BLaER1 (cell line): ENCODE measurements around the gene SLC4A3.

ENCODE experiments used
- H3K27ac ChIP-seq: shearing (Covaris generic); formaldehyde crosslinking; 2 replicates; pipeline ENCODE4 v1.8.1; 2022
- H3K27me3 ChIP-seq: shearing (Covaris generic); formaldehyde crosslinking; 2 replicates; pipeline ENCODE4 v1.8.1; 2022
- H3K36me3 ChIP-seq: shearing (Covaris generic); formaldehyde crosslinking; 2 replicates; pipeline ENCODE4 v1.8.1; 2022
- H3K4me1 ChIP-seq: shearing (Covaris generic); formaldehyde crosslinking; 2 replicates; pipeline ENCODE4 v1.8.1; 2022
- H3K4me2 ChIP-seq: shearing (Covaris generic); formaldehyde crosslinking; 2 replicates; pipeline ENCODE4 v1.8.1; 2022
- H3K4me3 ChIP-seq: shearing (Covaris generic); formaldehyde crosslinking; 2 replicates; pipeline ENCODE4 v1.8.1; 2022
- H3K9ac ChIP-seq: shearing (Covaris generic); formaldehyde crosslinking; 2 replicates; pipeline ENCODE4 v1.8.1; 2022
- H3K9me3 ChIP-seq: shearing (Covaris generic); formaldehyde crosslinking; 2 replicates; pipeline ENCODE4 v1.8.1; 2022
- H4K20me1 ChIP-seq: shearing (Covaris generic); formaldehyde crosslinking; 2 replicates; pipeline ENCODE4 v1.8.1; 2022
- Cebpa-rat ChIP-seq: shearing (Covaris generic); IDR thresholded peaks from 2 replicates; pipeline ENCODE4 v1.8.1; 2022

SLC4A3 gene, protein sequence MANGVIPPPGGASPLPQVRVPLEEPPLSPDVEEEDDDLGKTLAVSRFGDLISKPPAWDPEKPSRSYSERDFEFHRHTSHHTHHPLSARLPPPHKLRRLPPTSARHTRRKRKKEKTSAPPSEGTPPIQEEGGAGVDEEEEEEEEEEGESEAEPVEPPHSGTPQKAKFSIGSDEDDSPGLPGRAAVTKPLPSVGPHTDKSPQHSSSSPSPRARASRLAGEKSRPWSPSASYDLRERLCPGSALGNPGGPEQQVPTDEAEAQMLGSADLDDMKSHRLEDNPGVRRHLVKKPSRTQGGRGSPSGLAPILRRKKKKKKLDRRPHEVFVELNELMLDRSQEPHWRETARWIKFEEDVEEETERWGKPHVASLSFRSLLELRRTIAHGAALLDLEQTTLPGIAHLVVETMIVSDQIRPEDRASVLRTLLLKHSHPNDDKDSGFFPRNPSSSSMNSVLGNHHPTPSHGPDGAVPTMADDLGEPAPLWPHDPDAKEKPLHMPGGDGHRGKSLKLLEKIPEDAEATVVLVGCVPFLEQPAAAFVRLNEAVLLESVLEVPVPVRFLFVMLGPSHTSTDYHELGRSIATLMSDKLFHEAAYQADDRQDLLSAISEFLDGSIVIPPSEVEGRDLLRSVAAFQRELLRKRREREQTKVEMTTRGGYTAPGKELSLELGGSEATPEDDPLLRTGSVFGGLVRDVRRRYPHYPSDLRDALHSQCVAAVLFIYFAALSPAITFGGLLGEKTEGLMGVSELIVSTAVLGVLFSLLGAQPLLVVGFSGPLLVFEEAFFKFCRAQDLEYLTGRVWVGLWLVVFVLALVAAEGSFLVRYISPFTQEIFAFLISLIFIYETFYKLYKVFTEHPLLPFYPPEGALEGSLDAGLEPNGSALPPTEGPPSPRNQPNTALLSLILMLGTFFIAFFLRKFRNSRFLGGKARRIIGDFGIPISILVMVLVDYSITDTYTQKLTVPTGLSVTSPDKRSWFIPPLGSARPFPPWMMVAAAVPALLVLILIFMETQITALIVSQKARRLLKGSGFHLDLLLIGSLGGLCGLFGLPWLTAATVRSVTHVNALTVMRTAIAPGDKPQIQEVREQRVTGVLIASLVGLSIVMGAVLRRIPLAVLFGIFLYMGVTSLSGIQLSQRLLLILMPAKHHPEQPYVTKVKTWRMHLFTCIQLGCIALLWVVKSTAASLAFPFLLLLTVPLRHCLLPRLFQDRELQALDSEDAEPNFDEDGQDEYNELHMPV

DNA sequence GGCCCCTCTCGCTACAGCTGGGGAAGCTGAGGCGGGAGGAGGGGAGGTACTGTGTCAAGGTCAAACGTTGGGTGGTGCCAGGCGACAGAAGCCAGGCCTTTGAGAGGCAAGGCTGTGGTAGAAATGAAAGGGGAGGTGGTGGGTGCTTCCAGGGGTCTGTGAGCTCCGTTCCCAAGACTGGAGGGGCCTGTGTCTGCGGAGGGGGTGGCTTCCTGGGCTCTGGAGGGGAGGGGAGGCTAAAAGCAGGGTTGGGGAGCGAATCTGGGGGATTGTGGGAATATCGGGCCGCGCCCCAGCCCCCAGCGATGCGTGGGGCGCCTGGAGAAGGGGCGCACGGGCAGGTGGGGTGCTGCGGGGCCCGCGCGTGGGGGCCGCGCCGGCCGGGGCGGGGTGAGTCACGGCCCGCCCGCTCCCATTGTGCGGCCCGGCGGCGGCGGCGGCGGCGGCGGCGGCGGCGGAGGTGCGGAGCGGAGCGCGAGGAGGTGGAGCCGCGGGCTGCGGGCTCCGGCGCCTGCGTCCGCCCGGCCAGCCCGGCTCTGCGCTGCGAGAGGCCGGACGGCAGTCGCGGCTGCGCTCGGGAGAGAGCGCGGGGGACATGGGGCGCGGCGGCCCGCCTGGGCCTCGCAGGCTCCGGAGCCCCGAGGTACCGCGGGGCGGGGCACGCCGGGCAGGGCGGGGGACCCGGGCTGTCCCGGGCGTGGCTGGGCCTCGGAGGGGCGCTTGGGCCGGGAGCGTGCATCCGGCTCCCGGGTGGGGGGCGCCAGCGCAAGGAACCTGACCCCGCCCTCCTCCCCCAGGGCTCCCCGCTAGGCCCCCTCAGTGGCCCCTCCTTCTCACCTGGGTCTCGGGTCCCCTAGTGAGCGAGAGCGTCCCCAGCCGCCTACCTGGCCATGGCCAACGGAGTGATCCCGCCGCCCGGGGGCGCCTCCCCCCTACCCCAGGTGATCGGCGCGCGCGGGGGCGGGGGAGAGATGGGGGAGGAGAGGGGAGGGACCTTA, at the start of gene SLC4A3:
SLC4A3 (plus strand) TSS at position 528 of the 998 bp plus-strand sequence; CDS start at position 891, 363 bp downstream.
- peaks cover 12% of the 10 kb centered on the region; the same call in 1 of the 2 replicates for H3K4me1 ChIP-seq
- no peak within 1 kb of the TSS for H3K9ac ChIP-seq
- H3K27ac ChIP-seq, result no peak within 1 kb of the TSS
- TF ChIP-seq Cebpa-rat, result no peak
- H3K36me3 ChIP-seq, result no peaks in the 10 kb centered on the region
- no peaks in the 10 kb centered on the region for H3K9me3 ChIP-seq
- peaks cover 35% of the 10 kb centered on the region for H3K27me3 ChIP-seq
- H3K4me3 ChIP-seq, result peak within 1 kb of the TSS; percentile 62
- peak within 1 kb of the TSS; percentile 78 for H3K4me2 ChIP-seq
- H4K20me1 ChIP-seq, result no peaks in the 10 kb centered on the region

DNA sequence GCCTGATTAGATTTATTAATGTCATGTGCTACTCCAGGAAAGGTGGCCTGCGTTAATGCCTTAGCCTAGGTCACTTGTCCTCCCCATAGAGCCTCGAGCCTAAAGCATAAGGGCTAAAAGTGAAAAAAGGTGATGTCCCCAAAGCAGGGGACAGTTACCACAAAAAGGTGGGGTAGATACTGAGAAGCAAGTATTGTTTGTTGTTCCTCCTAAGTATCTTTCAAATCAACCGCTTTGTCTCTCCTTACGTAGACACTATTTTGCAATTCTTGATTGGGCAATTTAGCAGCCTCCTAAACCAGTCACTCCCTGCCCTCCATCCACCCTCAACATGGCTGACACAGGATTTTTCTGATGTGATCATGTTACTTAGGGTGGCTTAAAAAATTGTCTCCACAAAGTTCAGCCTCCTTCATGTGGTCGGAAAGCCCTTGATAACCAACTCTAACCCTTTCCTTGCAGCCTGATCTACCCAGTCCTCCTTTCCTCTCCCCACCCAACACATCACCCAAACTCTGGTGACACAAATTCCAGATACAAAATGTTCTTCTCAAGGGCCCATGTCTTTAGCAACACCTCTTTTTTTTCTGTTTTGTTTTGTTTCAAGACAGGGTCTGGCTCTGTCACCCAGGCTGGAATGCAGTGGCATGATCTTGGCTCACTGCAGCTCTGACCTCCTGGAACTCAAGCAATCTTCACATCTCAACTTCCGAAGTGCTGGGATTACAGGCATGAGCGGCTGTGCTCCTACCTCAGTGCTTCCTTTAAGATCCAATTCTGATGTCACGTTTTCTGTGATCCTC, 48.4 kb upstream of the SLC4A3 start:
- Histone ChIP-seq H4K20me1 (no peaks in the 10 kb centered on the region), H3K9me3 (no peaks in the 10 kb centered on the region), H3K4me2 (no peak overlapping the region), H3K4me3 (no peak overlapping the region), H3K4me1 (no peaks in the 10 kb centered on the region), H3K27me3 (no peaks in the 10 kb centered on the region), H3K27ac (no peak overlapping the region), H3K36me3 (no peaks in the 10 kb centered on the region), H3K9ac (no peak overlapping the region)
- 0 out of 2 replicates have a peak, but pooled peaks have one; percentile 10 for TF ChIP-seq Cebpa-rat

DNA sequence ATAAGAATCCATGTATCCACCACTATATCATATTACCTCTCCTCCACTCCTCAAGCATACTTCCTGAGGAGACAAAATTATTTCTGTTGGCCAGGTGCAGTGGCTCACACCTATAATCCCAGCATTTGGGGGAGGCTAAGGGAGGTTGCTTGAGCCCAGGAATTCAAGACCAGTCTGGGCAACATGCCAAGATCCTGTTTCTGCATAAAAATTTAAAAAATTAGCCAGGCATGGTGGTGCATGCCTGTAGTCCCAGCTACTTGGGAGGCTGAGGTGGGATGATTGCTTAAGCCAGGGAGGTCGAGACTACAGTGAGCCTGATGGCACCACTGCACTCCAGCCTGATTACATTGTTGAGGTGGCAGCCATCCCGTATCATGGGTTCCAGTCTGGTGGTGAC, 46.1 kb upstream of the SLC4A3 start:
- Histone ChIP-seq H3K27ac (no peak overlapping the region), H3K27me3 (no peaks in the 10 kb centered on the region), H4K20me1 (no peaks in the 10 kb centered on the region), H3K36me3 (no peaks in the 10 kb centered on the region), H3K4me3 (no peak overlapping the region), H3K9me3 (no peaks in the 10 kb centered on the region), H3K9ac (no peak overlapping the region), H3K4me2 (no peak overlapping the region), H3K4me1 (no peaks in the 10 kb centered on the region)
- no peak for TF ChIP-seq Cebpa-rat

DNA sequence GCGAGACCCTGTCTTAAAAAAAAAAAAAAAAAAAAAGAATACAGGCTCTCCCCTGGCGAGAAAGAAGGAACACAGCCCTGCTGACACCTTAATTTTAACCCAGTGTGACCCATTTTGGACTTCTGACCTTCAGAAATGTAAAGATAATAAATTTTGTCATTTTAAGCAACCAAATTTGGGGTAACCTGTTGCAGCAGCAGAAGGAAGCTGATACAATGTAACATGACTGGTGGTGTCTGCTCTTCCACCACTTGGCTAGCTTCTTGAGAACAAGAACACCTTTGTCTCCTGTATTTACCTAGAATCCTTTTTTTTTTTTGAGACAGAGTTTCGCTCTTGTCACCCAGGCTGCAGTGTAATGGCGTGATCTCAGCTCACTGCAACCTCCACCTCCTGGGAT, 36.3 kb upstream of the SLC4A3 start:
- Histone ChIP-seq H3K27ac (no peak overlapping the region), H3K9me3 (no peaks in the 10 kb centered on the region), H3K36me3 (no peaks in the 10 kb centered on the region), H3K9ac (no peak overlapping the region), H3K27me3 (no peaks in the 10 kb centered on the region), H3K4me1 (no peaks in the 10 kb centered on the region), H3K4me3 (no peak overlapping the region), H4K20me1 (no peaks in the 10 kb centered on the region), H3K4me2 (no peak overlapping the region)
- no peak for TF ChIP-seq Cebpa-rat

DNA sequence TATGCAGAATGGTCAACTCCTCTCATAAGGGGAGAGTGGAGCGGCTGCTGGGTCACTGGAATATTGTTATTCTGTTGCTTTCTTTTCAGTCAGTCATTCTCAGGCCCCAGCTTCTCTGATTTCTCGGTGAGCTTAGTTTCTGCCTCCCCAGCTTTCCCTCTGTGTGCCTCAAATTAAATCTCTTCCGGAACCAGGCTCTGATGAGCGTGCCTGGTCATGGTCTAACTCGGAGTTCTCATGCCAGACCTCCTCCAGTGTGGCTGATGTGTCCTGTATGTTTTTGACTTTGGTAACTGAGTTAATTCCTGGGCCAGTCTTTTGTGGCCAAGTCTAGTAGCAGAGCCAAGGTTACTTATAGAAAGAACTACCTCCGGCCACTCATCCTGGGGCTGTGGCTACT, 34.7 kb upstream of the SLC4A3 start:
- no peaks in the 10 kb centered on the region for H4K20me1 ChIP-seq
- no peak overlapping the region for H3K4me3 ChIP-seq
- H3K9ac ChIP-seq, result no peak overlapping the region
- H3K27me3 ChIP-seq, result no peaks in the 10 kb centered on the region
- no peaks in the 10 kb centered on the region for H3K9me3 ChIP-seq
- no peak overlapping the region for H3K4me2 ChIP-seq
- no peak for TF ChIP-seq Cebpa-rat
- no peak overlapping the region for H3K27ac ChIP-seq
- H3K36me3 ChIP-seq, result no peaks in the 10 kb centered on the region
- peaks cover 10% of the 10 kb centered on the region for H3K4me1 ChIP-seq

DNA sequence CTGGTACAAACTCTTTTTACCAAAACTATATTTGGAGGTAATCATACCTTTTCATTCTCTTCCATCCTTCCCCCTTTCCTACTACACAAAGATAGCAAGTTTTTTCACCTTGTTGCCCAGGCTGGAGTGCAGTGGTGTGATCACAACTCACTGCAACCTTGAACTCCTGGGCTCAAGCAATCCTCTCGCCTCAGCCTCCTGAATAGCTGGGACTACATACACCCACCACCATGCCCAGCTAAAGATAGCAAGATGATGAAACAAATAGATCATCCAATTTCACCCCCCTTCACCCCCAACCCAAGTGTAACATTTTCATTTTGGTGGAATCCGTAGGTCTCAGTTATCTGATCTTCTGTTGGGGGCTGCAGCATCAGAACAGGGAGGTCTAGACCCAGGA, 34.3 kb upstream of the SLC4A3 start:
- Histone ChIP-seq H3K27ac (no peak overlapping the region), H4K20me1 (no peaks in the 10 kb centered on the region), H3K9ac (no peak overlapping the region), H3K36me3 (no peaks in the 10 kb centered on the region), H3K4me3 (no peak overlapping the region), H3K27me3 (no peaks in the 10 kb centered on the region), H3K9me3 (no peaks in the 10 kb centered on the region), H3K4me2 (no peak overlapping the region), H3K4me1 (peaks cover 11% of the 10 kb centered on the region)
- no peak for TF ChIP-seq Cebpa-rat

DNA sequence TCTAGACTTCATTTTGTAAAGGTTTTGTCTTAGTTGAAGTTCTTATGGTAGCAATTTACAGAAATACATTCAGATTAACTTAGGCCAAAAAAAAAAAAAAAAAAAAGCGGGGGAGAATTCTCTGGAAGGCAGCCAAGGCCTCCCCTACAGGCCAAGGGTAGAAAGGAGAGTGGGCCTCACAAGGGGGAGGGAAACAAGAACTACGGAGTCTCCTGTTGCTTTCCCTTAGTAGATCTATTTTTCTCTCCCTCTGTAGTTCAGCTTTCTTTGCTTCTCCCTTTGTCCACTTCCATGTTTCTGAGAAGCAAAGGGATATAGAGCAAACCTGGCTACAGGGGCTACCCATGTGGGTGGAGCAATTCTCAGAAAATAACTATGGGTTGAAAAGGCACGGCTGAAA, 32.2 kb upstream of the SLC4A3 start:
- no peak overlapping the region for H3K4me3 ChIP-seq
- no peaks in the 10 kb centered on the region for H4K20me1 ChIP-seq
- peaks cover 25% of the 10 kb centered on the region for H3K4me1 ChIP-seq
- H3K27me3 ChIP-seq, result no peaks in the 10 kb centered on the region
- TF ChIP-seq Cebpa-rat, result no peak
- H3K9me3 ChIP-seq, result no peaks in the 10 kb centered on the region
- no peak overlapping the region for H3K9ac ChIP-seq
- H3K4me2 ChIP-seq, result no peak overlapping the region
- H3K36me3 ChIP-seq, result no peaks in the 10 kb centered on the region
- H3K27ac ChIP-seq, result no peak overlapping the region

DNA sequence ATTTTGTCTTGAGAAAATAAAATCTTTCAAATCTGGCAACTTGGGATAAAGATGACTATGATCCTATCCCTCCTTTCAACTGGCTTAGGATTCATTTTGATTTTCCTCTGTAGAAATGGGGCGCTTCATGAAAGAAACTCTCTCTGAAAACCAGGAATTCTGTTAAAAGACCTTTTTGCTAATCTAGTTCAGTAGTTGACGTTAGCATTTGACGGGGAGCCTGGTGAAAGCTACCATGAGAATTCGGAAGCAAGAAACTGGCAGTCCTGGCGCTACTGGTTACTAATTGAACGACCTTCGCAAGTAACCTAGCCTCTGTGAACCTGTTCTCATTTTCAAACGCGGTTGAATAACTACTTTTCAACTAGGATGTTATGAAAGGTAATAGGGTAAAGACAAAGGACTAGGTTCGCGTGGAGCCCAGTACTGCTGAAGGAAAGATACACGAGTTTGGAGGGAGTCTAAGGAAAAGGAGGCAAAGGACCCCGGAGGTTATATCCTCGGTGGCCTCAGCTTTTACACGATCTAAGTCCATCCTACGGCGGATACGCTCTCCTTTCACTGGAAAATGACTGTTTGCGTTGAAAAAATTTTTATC, 30.4 kb upstream of the SLC4A3 start:
- H3K27ac ChIP-seq, result peak overlapping the region; percentile 86
- H3K9me3 ChIP-seq, result no peaks in the 10 kb centered on the region
- peaks cover 14% of the 10 kb centered on the region for H3K36me3 ChIP-seq
- H3K4me1 ChIP-seq, result peaks cover 25% of the 10 kb centered on the region
- H4K20me1 ChIP-seq, result no peaks in the 10 kb centered on the region
- peak overlapping the region; percentile 79 for H3K9ac ChIP-seq
- TF ChIP-seq Cebpa-rat, result no peak
- peak overlapping the region; percentile 96 for H3K4me2 ChIP-seq
- H3K27me3 ChIP-seq, result no peaks in the 10 kb centered on the region
- peak overlapping the region; percentile 79 for H3K4me3 ChIP-seq
